Suprapubic skin (tissue), 4 donors: Measurements from ENCODE around the gene TMEM163. TPM values are rescaled to one million over a fixed set of nuclear protein-coding genes. Genes with fewer than 3 reads are reported as not detected.

Source experiments
- DNase-seq, 2 donors: peaks; one replicate each; pipeline ENCODE4 v3.0.0-alpha.2; 2019; ENCODE audit warnings: low spot score in 2 of 2
- H3K27ac ChIP-seq: fragments of 200-600 bp; sonication (generic); one replicate; pipeline ENCODE4 v1.5.1; 2019
- H3K27me3 ChIP-seq: fragments of 200-600 bp; sonication (generic); one replicate; pipeline ENCODE4 v1.5.1; 2019
- H3K36me3 ChIP-seq: fragments of 200-600 bp; sonication (generic); one replicate; pipeline ENCODE4 v1.5.1; 2019
- H3K4me1 ChIP-seq: fragments of 200-600 bp; sonication (generic); one replicate; pipeline ENCODE4 v1.5.1; 2019
- H3K4me3 ChIP-seq: fragments of 200-600 bp; sonication (generic); one replicate; pipeline ENCODE4 v1.5.1; 2019; ENCODE audit warnings: mild to moderate bottlenecking
- H3K9me3 ChIP-seq: fragments of 200-600 bp; sonication (generic); one replicate; pipeline ENCODE4 v1.5.1; 2019
- CTCF ChIP-seq, 2 donors: fragments of 200-600 bp in 1 of 2; fragments of 450-650 bp in 1 of 2; sonication (generic) in 1 of 2; IDR thresholded peaks; one replicate each; pipeline ENCODE4 v1.5.1; 2016 to 2019; ENCODE audit warnings: antibody characterized with exemption in 2 of 2, mild to moderate bottlenecking in 1 of 2, moderate library complexity in 1 of 2
- EP300 ChIP-seq: sonication (generic); formaldehyde crosslinking; IDR thresholded peaks from one replicate; pipeline ENCODE4 v1.6.1; 2017; ENCODE audit warnings: antibody characterized with exemption
- POLR2A ChIP-seq, 2 donors: fragments of 450-650 bp; IDR thresholded peaks; one replicate each; pipeline ENCODE4 v1.6.1; 2017; ENCODE audit warnings: antibody characterized with exemption in 2 of 2, mild to moderate bottlenecking in 2 of 2, moderate library complexity in 2 of 2
- POLR2AphosphoS5 ChIP-seq, 3 donors: sonication (generic); formaldehyde crosslinking; IDR thresholded peaks; one replicate each; pipeline ENCODE4 v1.6.1; 2017; ENCODE audit warnings: antibody characterized with exemption in 3 of 3
- WGBS: methylation state at CpG from one replicate; pipeline ENCODE4 v1.1.5; 2018; 5-methylcytosine and 5-hydroxymethylcytosine counted together
- total RNA-seq, 4 donors: library from RNA; depleted of rRNA; stranded (reverse); fragments of >200 nt; gene quantifications; one replicate each; pipeline ENCODE4 v1.1.0, GENCODE V29; 2016

The TMEM163 gene
- total RNA-seq, 4 donors from 2014 or later, result 0.23 to 0.72 TPM; not detected in 2

GRCh38 chr2:134715932-134716643, 2.7 kb downstream of the TMEM163 start:
- Histone ChIP-seq H3K9me3 (no peaks in the 10 kb centered on the region), H3K4me3 (no peak overlapping the region), H3K36me3 (no peaks in the 10 kb centered on the region), H3K27me3 (peaks cover 66% of the 10 kb centered on the region), H3K4me1 (peaks cover 17% of the 10 kb centered on the region), H3K27ac (no peak overlapping the region)
- WGBS, result 65% methylated on average over 4 of the region's 4 CpGs
- no peak for TF ChIP-seq CTCF (IDR thresholded peaks at IDR 0.05)
- TF ChIP-seq EP300, result no peak
- no peak for TF ChIP-seq POLR2AphosphoS5 (IDR thresholded peaks at IDR 0.05)
- no peak for DNase-seq

GRCh38 chr2:134714228-134714627, 4.6 kb downstream of the TMEM163 start:
- H3K4me1 ChIP-seq, result peaks cover 16% of the 10 kb centered on the region
- H3K4me3 ChIP-seq, result no peak overlapping the region
- H3K9me3 ChIP-seq, result no peaks in the 10 kb centered on the region
- H3K36me3 ChIP-seq, result no peaks in the 10 kb centered on the region
- 87% methylated on average over 2 of the region's 2 CpGs for WGBS
- no peak for DNase-seq
- TF ChIP-seq POLR2AphosphoS5 (IDR thresholded peaks at IDR 0.05) (no peak), CTCF (IDR thresholded peaks at IDR 0.05) (no peak), EP300 (no peak), POLR2A (IDR thresholded peaks at IDR 0.05) (no peak)
- no peak overlapping the region for H3K27ac ChIP-seq
- H3K27me3 ChIP-seq, result peaks cover 57% of the 10 kb centered on the region

GRCh38 chr2:134713606-134714005, 5.2 kb downstream of the TMEM163 start:
- no peak for DNase-seq
- H3K4me1 ChIP-seq, result peaks cover 11% of the 10 kb centered on the region
- no peak for TF ChIP-seq POLR2A (IDR thresholded peaks at IDR 0.05)
- TF ChIP-seq EP300, result no peak
- no peak for TF ChIP-seq CTCF (IDR thresholded peaks at IDR 0.05)
- no peak for TF ChIP-seq POLR2AphosphoS5 (IDR thresholded peaks at IDR 0.05)
- 73% methylated on average over 1 of the region's 1 CpG for WGBS
- no peak overlapping the region for H3K27ac ChIP-seq
- H3K27me3 ChIP-seq, result peaks cover 53% of the 10 kb centered on the region
- H3K4me3 ChIP-seq, result no peak overlapping the region
- H3K9me3 ChIP-seq, result no peaks in the 10 kb centered on the region
- H3K36me3 ChIP-seq, result no peaks in the 10 kb centered on the region

- no peak for DNase-seq
- TF ChIP-seq EP300 (no peak), POLR2A (IDR thresholded peaks at IDR 0.05) (no peak), POLR2AphosphoS5 (IDR thresholded peaks at IDR 0.05) (no peak), CTCF (IDR thresholded peaks at IDR 0.05) (no peak)
- Histone ChIP-seq H3K9me3 (no peaks in the 10 kb centered on the region), H3K27ac (no peak overlapping the region), H3K27me3 (peaks cover 49% of the 10 kb centered on the region), H3K4me1 (peaks cover 7% of the 10 kb centered on the region), H3K4me3 (no peak overlapping the region), H3K36me3 (no peaks in the 10 kb centered on the region)
- WGBS, result 83% methylated on average over 11 of the region's 11 CpGs
Observed at GRCh38 chr2:134713176-134713575, 5.6 kb downstream of the TMEM163 start.

GRCh38 chr2:134712736-134713135, 6.1 kb downstream of the TMEM163 start:
- no peak for DNase-seq
- Histone ChIP-seq H3K27me3 (peaks cover 45% of the 10 kb centered on the region), H3K27ac (no peak overlapping the region), H3K4me3 (no peak overlapping the region), H3K36me3 (no peaks in the 10 kb centered on the region), H3K9me3 (no peaks in the 10 kb centered on the region), H3K4me1 (peaks cover 2% of the 10 kb centered on the region)
- 93% methylated on average over 4 of the region's 4 CpGs for WGBS
- TF ChIP-seq CTCF (IDR thresholded peaks at IDR 0.05) (no peak), POLR2AphosphoS5 (IDR thresholded peaks at IDR 0.05) (no peak), POLR2A (IDR thresholded peaks at IDR 0.05) (no peak), EP300 (no peak)
